Immature natural killer cell (primary cell): Measurements from ENCODE around the gene EPS8. TPM values are rescaled to one million over a fixed set of nuclear protein-coding genes. Genes with fewer than 3 reads are reported as not detected.
A peak's percentile ranks its signal among the peaks of the same experiment; 100 is the strongest.

Experiments
- DNase-seq, 3 donors: peaks; one replicate each; pipeline ENCODE4 v3.0.0; 2022; ENCODE audit warnings: mixed read lengths in 1 of 3
- H3K27ac Mint-ChIP-seq, 6 donors: one replicate each; pipeline ENCODE4 v1.8.0; 2020; ENCODE audit warnings: mixed read lengths in 6 of 6, mild to moderate bottlenecking in 5 of 6, inconsistent platforms in 4 of 6, moderate library complexity in 3 of 6
- H3K27me3 Mint-ChIP-seq, 3 donors: one replicate each; pipeline ENCODE4 v1.8.0; 2020 to 2021; ENCODE audit warnings: low read depth in 3 of 3, mild to moderate bottlenecking in 3 of 3, mixed read lengths in 3 of 3, moderate library complexity in 3 of 3, inconsistent platforms in 1 of 3
- H3K36me3 Mint-ChIP-seq, 3 donors: one replicate each; pipeline ENCODE4 v1.8.0; 2020; ENCODE audit warnings: mixed read lengths in 3 of 3, inconsistent platforms in 2 of 3, mild to moderate bottlenecking in 2 of 3
- H3K4me1 Mint-ChIP-seq, 2 donors: one replicate each; pipeline ENCODE4 v1.8.0; 2020; ENCODE audit warnings: inconsistent platforms in 2 of 2, mild to moderate bottlenecking in 2 of 2, mixed read lengths in 2 of 2, moderate library complexity in 1 of 2
- H3K4me3 Mint-ChIP-seq, 5 donors: one replicate each; pipeline ENCODE4 v1.8.0; 2020; ENCODE audit warnings: mild to moderate bottlenecking in 5 of 5, mixed read lengths in 5 of 5, inconsistent platforms in 3 of 5, moderate library complexity in 3 of 5
- H3K9me3 Mint-ChIP-seq, 6 donors: one replicate each; pipeline ENCODE4 v1.8.0; 2020; ENCODE audit warnings: mild to moderate bottlenecking in 6 of 6, mixed read lengths in 6 of 6, inconsistent platforms in 4 of 6, moderate library complexity in 3 of 6
- polyA plus RNA-seq, 3 donors: library from polyadenylated mRNA; unstranded; fragments of 300-500 nt; fragmentation: Illumina TruSeq; gene quantifications; one replicate each; pipeline ENCODE4 v1.2.3, GENCODE V29; 2021

Gene EPS8
- polyA plus RNA-seq, result 1 to 10 TPM in 2 of 3 donors, under 1 TPM in 1; 0.24 to 2.8 (median 2.0) TPM

DNA sequence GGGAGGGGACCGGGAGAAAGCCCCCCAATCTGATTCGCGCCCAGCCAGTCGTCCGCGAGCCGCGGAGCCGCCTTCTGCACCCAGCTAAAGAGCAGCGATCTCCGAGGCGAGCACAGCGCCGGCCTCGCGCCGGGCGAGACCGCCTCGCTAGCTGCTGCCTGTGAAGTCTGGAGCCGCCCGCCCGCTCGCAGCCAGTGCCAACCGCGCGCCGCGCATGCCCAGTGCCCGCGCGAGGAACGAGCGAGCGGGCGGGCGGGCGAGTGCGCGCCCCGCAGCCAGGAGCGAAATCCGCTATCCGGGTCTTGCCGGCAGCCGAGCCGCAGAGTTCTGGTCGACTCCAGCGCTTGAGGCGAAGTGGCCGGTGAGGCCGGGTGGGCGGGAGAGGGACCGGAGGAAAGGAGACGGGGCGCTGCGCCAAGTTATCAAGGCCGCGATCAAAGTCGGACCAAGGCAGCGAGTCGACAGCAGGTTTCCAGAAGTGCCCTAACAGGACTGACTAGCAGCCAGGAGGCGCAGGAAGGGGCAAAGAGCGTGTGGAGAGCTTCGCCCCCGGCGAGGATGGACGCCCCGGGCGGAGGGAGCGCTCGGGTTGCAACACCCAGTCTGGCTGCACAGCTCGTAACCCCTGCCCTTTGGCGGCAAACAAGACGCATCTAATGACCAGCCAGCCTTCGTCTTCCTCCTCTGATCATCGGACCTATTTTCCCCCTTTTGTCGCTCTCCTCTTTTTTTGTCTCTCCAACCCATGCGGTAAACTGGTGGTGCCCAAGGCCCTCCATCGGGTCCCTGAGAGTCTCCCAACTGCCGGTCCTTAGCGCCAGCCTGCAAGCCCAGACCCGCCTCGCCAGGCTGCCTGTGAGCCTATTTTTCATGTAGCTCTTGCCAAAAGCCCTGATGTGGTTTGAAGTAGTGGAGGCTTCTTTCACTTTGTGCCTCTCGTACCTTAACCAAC, at the start of gene EPS8:
Gene EPS8, minus strand, starts transcription at position 169 of the 952 bp plus-strand sequence. CDS start 106,437 bp downstream, outside the sequence.
- no peaks in the 10 kb centered on the region for H3K36me3 Mint-ChIP-seq
- H3K27ac Mint-ChIP-seq, result peak within 1 kb of the TSS in 4 of 6 donors; percentile 60 to 87 (median 71)
- H3K27me3 Mint-ChIP-seq, result peaks cover 14 to 33% (median 15%) of the 10 kb centered on the region in 3 donors
- H3K4me3 Mint-ChIP-seq, result peak within 1 kb of the TSS; percentile 88 to 91 (median 90)
- H3K4me1 Mint-ChIP-seq, result peaks cover 14 to 20% of the 10 kb centered on the region in 2 donors
- DNase-seq, result peak; percentile 89 to 90 (median 90)
- H3K9me3 Mint-ChIP-seq, result no peaks in the 10 kb centered on the region

DNA sequence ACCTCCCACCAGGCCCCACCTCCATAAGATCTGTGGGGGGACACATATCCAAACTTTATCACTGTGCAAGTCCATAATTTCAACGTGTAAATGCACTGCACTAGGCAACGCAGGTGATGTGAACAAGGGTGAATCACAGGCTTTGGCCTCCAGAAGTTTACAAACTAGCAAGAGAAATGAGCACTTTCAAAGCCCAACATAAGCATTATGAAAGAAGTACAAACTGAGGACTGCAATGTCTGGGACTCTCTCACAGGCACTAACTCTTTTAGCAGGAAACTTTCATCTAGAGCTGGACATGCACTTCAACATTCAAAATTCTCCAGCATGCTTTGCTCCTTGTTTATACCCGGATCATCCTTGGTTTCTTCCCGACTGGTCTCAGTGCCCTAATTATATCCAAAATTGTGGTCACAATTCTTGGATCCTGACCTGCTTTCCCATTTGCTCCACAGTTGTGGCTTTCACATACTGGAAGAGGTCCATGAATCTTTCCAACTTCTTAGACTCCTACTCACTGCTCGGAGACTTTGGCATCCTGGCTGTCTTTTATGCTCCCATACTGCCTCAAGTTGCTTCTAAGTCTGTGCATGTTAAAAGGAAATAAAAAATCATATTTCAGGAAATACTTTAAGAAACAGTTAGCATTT, 48.1 kb upstream of the EPS8 start:
- H3K36me3 Mint-ChIP-seq, result no peaks in the 10 kb centered on the region
- H3K4me1 Mint-ChIP-seq, result no peaks in the 10 kb centered on the region
- H3K27me3 Mint-ChIP-seq, result peaks cover 4 to 11% (median 5%) of the 10 kb centered on the region in 3 donors
- H3K27ac Mint-ChIP-seq, result no peak overlapping the region
- no peaks in the 10 kb centered on the region for H3K9me3 Mint-ChIP-seq
- no peak for DNase-seq
- no peak overlapping the region for H3K4me3 Mint-ChIP-seq

DNA sequence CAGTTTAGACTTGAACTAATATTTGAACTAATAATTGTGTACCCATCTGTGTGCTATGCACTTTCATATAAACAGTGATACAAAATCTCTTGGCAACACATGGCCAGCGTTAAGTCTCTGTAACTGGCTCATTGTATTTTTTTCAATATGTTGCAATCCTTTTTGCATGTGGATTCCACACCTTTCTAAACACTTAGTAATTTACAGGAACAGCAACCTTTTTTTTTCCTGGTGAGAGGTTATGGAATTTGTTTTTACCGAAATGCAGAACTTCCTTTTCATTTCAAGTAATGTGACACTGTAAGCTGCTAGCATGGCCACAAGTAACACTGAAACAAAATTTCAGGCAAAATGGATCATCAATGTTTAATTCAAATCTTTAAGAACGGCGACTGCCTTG, 45.4 kb upstream of the EPS8 start:
- H3K27me3 Mint-ChIP-seq, result peaks cover 6 to 7% (median 6%) of the 10 kb centered on the region in 3 donors
- H3K4me3 Mint-ChIP-seq, result no peak overlapping the region
- no peak for DNase-seq

DNA sequence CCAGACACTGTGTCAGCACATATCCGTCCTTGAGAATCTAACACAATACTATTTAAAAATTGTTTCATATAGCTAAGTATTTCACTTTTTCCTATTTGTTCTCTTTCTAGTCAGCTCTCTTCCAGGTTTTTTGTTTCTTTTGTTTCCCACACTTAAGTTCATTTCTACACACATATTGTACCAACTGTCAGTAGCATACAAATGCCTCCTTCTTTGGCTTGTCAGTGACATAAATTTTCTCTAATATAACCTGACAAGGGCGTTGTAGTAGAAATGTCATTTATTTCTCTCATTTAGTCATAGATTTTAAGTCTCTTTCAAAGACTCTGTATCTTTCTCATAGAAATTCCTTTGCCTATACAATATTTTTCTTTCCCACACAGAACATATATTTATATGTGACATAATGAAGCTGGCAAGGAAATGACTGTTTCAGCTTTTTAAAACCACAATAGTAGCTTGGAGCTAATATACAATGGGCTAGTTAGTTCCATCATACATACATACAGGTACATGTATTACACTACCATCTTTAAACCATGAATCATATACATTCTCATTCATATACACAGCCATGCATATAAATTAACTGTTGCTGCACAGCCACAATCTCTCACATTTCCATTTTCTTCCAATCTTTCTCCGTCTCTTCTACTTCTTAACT, 42.3 kb upstream of the EPS8 start:
- DNase-seq, result no peak
- Mint-ChIP-seq H3K36me3 (no peaks in the 10 kb centered on the region), H3K27ac (no peak overlapping the region)

More for the DNA sequence above, 45.4 kb upstream of the EPS8 start:
- Mint-ChIP-seq H3K36me3 (no peaks in the 10 kb centered on the region), H3K9me3 (no peaks in the 10 kb centered on the region), H3K4me1 (no peaks in the 10 kb centered on the region), H3K27ac (no peak overlapping the region)

DNA sequence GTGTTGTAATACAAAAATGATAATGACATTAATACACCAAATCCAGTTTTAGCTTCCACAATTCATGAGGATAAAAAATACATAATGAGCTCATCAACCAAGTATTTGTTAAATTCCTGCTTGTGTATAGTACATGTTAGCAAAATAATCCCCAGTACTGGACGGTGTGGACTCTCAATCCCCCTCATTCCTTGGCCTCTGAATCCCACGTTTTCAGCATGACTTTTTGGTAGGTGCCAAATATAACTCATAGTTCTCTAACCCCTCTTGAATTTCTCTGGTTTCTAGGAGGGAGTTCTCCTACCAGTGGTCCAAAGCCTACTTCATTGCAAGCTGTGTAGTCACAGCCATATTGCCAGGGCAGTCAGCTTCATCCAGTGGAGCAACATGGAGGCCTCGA, 41.4 kb upstream of the EPS8 start:
- no peaks in the 10 kb centered on the region for H3K4me1 Mint-ChIP-seq
- no peaks in the 10 kb centered on the region for H3K9me3 Mint-ChIP-seq
- H3K36me3 Mint-ChIP-seq, result no peaks in the 10 kb centered on the region
- H3K4me3 Mint-ChIP-seq, result no peak overlapping the region
- no peak for DNase-seq
- no peak overlapping the region for H3K27ac Mint-ChIP-seq
- peaks cover 0 to 6% (median 1%) of the 10 kb centered on the region in 3 donors for H3K27me3 Mint-ChIP-seq

More for the DNA sequence above, 42.3 kb upstream of the EPS8 start:
- Mint-ChIP-seq H3K4me1 (no peaks in the 10 kb centered on the region), H3K4me3 (no peak overlapping the region), H3K27me3 (peaks cover 0 to 6% (median 3%) of the 10 kb centered on the region in 3 donors), H3K9me3 (no peaks in the 10 kb centered on the region)

DNA sequence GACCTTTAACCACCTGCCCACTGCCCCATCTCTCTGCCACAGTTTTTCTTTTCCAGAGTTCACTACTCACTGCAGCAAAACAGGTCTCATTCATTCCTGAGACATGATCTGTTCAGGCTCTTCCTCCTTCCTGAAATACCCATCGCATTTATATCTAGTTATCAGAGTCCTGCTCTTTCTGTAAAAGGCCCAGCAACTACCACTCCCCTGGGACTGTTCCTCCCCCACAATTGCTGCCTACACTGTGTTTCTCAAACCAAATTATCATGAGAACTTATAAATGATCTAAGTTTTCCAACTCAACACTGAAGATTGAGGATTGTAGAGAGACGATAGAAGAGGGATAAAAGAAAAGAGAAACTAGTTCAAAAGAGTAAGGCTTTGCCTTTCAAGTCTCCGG, 40.8 kb upstream of the EPS8 start:
- DNase-seq, result no peak
- Mint-ChIP-seq H3K27me3 (peaks cover 1 to 2% (median 1%) of the 10 kb centered on the region in 3 donors), H3K27ac (no peak overlapping the region), H3K4me1 (no peaks in the 10 kb centered on the region), H3K36me3 (no peaks in the 10 kb centered on the region), H3K9me3 (no peaks in the 10 kb centered on the region), H3K4me3 (no peak overlapping the region)

DNA sequence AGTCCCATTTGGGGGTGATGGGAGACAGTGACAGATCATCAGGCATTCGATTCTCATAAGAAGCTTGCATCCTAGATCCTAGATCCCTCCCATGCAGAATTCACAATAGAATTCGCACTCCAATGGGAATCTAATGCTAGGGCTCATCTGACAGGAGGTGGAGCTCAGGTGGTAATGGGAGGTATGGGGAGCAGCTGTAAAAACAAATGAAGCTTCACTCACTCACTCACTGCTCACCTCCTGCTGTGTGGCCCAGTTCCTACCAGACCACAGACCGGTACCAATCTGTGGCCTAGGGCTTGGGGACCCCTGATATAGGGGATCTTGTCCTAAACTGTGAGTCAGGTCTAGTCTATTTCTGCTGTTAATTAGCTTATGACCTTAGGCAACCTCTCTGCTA, 40.1 kb upstream of the EPS8 start:
- Mint-ChIP-seq H3K27me3 (peaks cover 1 to 4% (median 2%) of the 10 kb centered on the region in 3 donors), H3K4me3 (no peak overlapping the region), H3K27ac (no peak overlapping the region), H3K4me1 (no peaks in the 10 kb centered on the region), H3K36me3 (no peaks in the 10 kb centered on the region), H3K9me3 (no peaks in the 10 kb centered on the region)
- DNase-seq, result no peak

DNA sequence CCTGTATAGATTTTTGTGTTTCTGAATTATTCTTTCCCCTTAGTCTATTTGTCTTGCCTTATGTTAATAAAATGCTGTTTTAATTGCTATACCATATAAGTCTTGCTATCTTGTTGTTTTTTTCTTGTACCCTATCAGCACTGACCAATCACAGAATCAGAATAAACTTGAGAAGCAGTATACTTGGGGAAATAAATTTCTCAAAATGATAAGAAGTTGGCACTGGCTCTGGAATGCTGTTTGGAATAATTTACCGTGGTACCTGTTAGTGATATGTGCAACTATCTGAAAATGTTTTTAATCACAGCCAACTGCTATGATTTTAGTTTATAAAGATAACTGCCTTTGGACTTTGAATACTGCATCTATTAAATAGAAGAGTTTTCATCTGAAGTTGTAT, 37.9 kb upstream of the EPS8 start:
- Mint-ChIP-seq H3K4me3 (no peak overlapping the region), H3K36me3 (no peaks in the 10 kb centered on the region), H3K9me3 (no peaks in the 10 kb centered on the region), H3K27ac (no peak overlapping the region), H3K27me3 (peaks cover 1 to 7% (median 5%) of the 10 kb centered on the region in 3 donors), H3K4me1 (no peaks in the 10 kb centered on the region)
- no peak for DNase-seq

DNA sequence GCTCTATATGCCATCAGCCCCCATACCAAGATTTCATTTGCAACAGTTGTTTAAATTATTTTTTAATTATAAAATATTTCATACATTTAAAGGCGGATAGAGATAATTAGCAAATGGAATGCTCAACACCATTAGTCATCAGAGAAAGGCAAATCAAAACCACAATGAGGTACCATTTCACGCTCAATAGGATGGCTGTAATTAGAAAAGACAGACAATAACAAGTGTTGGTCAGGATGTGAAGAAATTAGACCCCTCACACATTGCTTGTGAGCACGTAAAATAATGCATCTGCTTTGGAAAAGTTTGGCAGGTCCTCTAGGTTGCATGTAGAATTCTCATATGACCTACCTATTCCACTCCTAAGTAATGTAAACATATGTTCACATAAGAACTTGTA, 35.3 kb upstream of the EPS8 start:
- Mint-ChIP-seq H3K4me1 (no peaks in the 10 kb centered on the region), H3K27ac (no peak overlapping the region), H3K4me3 (no peak overlapping the region), H3K36me3 (no peaks in the 10 kb centered on the region), H3K9me3 (no peaks in the 10 kb centered on the region), H3K27me3 (peaks cover 0 to 7% (median 3%) of the 10 kb centered on the region in 3 donors)
- no peak for DNase-seq

DNA sequence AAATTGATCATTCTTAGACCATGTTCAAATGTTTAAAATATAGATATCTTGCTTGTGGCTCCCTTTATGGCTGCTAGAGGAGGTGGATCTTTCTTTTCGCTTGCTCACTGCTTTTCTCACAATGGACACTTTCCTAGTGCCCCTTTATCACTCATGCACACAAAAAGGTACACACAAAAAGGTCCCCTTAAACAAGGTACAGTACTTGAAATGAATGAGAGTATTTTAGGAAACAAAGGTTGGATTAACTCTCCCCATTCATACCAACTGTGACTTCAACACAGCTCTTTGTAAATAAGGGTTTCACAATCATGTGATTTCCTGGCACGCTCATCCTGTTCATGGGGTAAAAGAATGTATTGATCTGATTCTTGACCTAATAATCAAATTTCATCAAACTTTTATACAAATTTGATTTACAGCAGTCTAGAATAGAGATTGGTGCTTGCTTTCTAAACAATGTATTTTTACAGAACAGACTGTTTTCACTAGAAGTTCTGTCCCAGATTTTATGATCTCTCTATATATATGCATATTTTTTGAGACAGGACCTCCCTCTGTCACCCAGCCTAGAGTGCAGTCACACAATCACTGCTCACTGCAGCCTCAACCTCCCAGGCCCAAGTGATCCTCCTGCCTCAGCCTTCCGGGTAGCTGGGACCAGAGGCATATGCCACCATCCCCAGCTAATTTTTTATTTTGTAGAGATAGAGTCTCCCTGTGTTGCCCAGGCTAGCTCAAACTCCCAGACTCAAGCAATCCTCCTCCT, 34.4 kb upstream of the EPS8 start:
- Mint-ChIP-seq H3K27me3 (peaks cover 0 to 7% (median 5%) of the 10 kb centered on the region in 3 donors), H3K4me1 (no peaks in the 10 kb centered on the region), H3K4me3 (no peak overlapping the region), H3K36me3 (no peaks in the 10 kb centered on the region), H3K27ac (no peak overlapping the region), H3K9me3 (no peaks in the 10 kb centered on the region)
- DNase-seq, result no peak

DNA sequence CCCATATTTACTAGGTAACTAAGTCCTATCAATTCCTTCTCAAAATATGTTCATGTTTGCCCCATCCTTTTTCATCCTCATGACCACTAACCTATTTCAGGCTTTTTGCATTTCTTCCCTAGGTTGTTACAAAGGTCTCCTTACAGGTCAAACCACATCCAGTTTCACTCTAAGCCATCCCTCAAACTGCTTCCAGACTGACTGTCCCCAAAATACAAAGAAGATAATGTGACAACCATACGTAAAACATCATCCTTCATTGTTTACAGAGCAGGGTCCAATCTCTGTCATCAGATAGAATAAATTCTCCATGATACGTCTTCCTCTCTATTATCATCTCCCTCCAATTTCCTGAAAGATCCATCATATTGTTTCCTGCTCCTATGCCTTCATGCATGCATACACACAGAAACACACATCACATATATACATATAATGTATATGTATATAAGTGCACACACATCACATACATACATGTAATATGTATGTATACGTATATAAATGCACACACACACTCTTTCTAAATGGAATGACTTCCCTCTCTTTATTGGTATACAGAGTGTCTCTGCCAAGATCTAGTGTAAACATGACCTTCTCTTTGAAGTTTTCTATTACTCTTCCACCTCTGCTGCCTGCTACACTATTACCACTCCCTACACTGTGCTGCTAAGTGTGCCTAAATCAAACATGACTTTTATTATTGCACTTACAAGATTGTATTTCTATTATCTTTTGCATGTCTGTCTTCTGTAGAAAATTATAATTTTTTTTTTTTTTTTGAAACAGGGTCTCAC, 30.7 kb upstream of the EPS8 start:
- no peak overlapping the region for H3K4me3 Mint-ChIP-seq
- peaks cover 0 to 2% (median 0%) of the 10 kb centered on the region in 6 donors for H3K9me3 Mint-ChIP-seq
- H3K4me1 Mint-ChIP-seq, result no peaks in the 10 kb centered on the region
- no peak overlapping the region for H3K27ac Mint-ChIP-seq
- DNase-seq, result no peak
- no peaks in the 10 kb centered on the region for H3K36me3 Mint-ChIP-seq
- H3K27me3 Mint-ChIP-seq, result peaks cover 2 to 13% (median 5%) of the 10 kb centered on the region in 3 donors

DNA sequence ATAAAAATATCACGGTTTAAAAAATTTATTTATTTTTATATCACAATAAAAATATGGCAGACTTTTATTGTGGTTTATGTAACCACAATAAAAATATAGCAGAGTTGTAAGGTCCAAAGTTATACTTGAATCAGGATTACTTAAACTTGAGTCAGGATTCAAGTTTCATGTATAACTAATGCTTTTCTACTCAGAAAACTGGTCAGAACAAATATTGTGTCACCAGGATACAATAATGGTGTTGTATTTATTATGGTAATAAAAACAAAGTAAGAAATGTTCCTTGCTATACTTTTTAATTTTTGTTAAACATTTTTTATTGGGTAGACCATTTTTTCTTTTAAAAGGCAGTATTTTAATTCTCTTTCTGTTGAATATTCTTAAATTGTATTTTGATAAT, 29.2 kb upstream of the EPS8 start:
- H3K27ac Mint-ChIP-seq, result no peak overlapping the region

More for the DNA sequence above, 29.2 kb upstream of the EPS8 start:
- Mint-ChIP-seq H3K27me3 (peaks cover 2 to 10% (median 3%) of the 10 kb centered on the region in 3 donors), H3K36me3 (no peaks in the 10 kb centered on the region), H3K4me3 (no peak overlapping the region), H3K9me3 (peaks cover 0 to 2% (median 0%) of the 10 kb centered on the region in 6 donors), H3K4me1 (no peaks in the 10 kb centered on the region)
- DNase-seq, result no peak
